PC-9 (cell line): ENCODE results near the gene INPP5A.

Experiments used
- CTCF ChIP-seq: fragments of 200-600 bp; sonication (generic); conservative IDR thresholded peaks from 2 replicates; pipeline ENCODE4 v1.6.1; 2017; ENCODE audit warnings: mixed run types, antibody characterized with exemption, mild to moderate bottlenecking, moderate library complexity
- EZH2 ChIP-seq: fragments of 200-600 bp; sonication (generic); IDR thresholded peaks from 2 replicates; pipeline ENCODE4 v1.8.0; 2017; ENCODE audit warnings: antibody characterized with exemption, low read depth

- TF ChIP-seq CTCF (no peak), EZH2 (no peak)
These were observed 5.2 kb downstream of the INPP5A start for GRCh38 chr10:132542819-132543218.
